GM23338 (cell line): Measurements from ENCODE around the gene GNG4.

Experiments used
- CREB1 ChIP-seq: fragments of 250-450 bp; sonication (Bioruptor Pico); IDR thresholded peaks from 2 replicates; pipeline ENCODE4 v1.5.0; 2020; ENCODE audit warnings: low read depth, mild to moderate bottlenecking, moderate library complexity
- CTCF ChIP-seq, 2 experiments: fragments of 200-600 bp in 1 of 2; sonication (generic) in 1 of 2; conservative IDR thresholded peaks; 2 replicates each; pipeline versions ENCODE4 v1.5.1 to v1.6.1; 2016 to 2017; ENCODE audit warnings: antibody characterized with exemption in 2 of 2, low read depth in 2 of 2, mild to moderate bottlenecking in 2 of 2, moderate library complexity in 1 of 2
- ETS1 ChIP-seq: IDR thresholded peaks from 2 replicates; pipeline ENCODE4 v1.6.1; 2016; ENCODE audit warnings: antibody characterized with exemption
- EZH2 ChIP-seq: fragments of 200-600 bp; sonication (generic); IDR thresholded peaks from one replicate; pipeline ENCODE4 v1.8.0; 2017; ENCODE audit warnings: antibody characterized with exemption, mild to moderate bottlenecking, low read depth; ENCODE audit not compliant: unreplicated experiment
- EZH2phosphoT487 ChIP-seq: fragments of 200-600 bp; sonication (generic); IDR thresholded peaks from one replicate; pipeline ENCODE4 v1.8.1; 2018; ENCODE audit warnings: antibody characterized with exemption; ENCODE audit not compliant: unreplicated experiment
- JUNB ChIP-seq: IDR thresholded peaks from one replicate; pipeline ENCODE4 v1.6.1; 2016; ENCODE audit warnings: antibody characterized with exemption; ENCODE audit not compliant: unreplicated experiment
- NANOG ChIP-seq: IDR thresholded peaks from 2 replicates; pipeline ENCODE4 v1.6.1; 2016; ENCODE audit warnings: antibody characterized with exemption, borderline replicate concordance
- POLR2AphosphoS5 ChIP-seq: IDR thresholded peaks from 2 replicates; pipeline ENCODE4 v1.6.1; 2016; ENCODE audit warnings: antibody characterized with exemption, low read depth
- REST ChIP-seq: IDR thresholded peaks from one replicate; pipeline ENCODE4 v1.6.1; 2018; ENCODE audit warnings: antibody characterized with exemption; ENCODE audit not compliant: unreplicated experiment
- ZNF114 ChIP-seq: fragments of 250-450 bp; sonication (Bioruptor Pico); IDR thresholded peaks from 2 replicates; pipeline ENCODE4 v1.5.0; 2020; ENCODE audit warnings: mild to moderate bottlenecking, moderate library complexity

GRCh38 chr1:235552146-235552716 is 97.4 kb downstream of the GNG4 start:
- TF ChIP-seq NANOG (no peak), CTCF (conservative IDR thresholded peaks at IDR 0.05; ENCODE audit: low read depth in 2 of 2) (no peak), ZNF114 (CRISPR knock-in tag) (no peak), EZH2phosphoT487 (no peak), EZH2 (no peak), REST (no peak), POLR2AphosphoS5 (no peak), CREB1 (CRISPR knock-in tag) (no peak), ETS1 (no peak), JUNB (no peak)
